Activated CD4-positive, alpha-beta T cell treated with anti-CD3 and anti-CD28 coated beads for 48 hours (primary cell): ENCODE data around the gene POT1.
"Not testable (repeated sequence)": the region's sequence is repeated elsewhere in the genome, so short reads cannot be mapped to it uniquely, and the experiment has no call there.

Source experiments
- DNase-seq: peaks from one replicate; pipeline ENCODE4 v3.0.0-alpha.2; 2020

The POT1 gene, protein sequence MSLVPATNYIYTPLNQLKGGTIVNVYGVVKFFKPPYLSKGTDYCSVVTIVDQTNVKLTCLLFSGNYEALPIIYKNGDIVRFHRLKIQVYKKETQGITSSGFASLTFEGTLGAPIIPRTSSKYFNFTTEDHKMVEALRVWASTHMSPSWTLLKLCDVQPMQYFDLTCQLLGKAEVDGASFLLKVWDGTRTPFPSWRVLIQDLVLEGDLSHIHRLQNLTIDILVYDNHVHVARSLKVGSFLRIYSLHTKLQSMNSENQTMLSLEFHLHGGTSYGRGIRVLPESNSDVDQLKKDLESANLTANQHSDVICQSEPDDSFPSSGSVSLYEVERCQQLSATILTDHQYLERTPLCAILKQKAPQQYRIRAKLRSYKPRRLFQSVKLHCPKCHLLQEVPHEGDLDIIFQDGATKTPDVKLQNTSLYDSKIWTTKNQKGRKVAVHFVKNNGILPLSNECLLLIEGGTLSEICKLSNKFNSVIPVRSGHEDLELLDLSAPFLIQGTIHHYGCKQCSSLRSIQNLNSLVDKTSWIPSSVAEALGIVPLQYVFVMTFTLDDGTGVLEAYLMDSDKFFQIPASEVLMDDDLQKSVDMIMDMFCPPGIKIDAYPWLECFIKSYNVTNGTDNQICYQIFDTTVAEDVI

DNA sequence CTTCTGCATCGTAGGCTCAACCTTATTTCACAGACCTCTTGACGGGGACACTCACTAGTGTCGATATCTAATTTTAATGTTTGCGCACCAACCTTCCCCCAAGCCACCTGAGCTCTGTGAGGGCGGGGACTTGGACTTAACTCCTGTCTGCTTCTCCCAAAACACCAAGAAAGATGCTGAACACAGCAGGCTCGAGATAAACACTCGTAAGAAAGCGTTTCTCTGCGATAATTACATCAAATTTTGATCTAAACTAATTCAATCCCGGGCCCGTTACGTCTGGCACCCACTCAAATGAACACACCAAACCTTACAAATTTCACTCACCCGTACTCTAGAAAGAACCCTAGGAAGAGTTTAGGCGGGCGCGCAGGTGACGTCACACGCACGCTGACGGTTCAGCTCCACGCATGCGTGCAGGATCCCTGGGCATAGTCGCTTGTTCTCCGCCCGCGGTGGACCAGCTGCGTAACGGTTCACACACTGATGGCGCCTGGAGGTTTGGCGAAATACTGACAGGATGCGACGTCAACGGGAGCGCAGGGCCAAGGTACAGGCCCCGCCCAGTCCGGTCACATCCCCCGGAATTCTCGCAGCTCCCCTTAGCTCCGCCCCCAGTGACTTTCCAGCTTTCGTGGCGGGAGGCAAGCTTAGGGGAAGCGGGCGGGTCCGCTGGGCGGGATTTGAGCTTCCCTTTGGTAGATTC, at the start of gene POT1:
Gene POT1 (minus strand): TSS at position 359 of the 706 bp plus-strand sequence. CDS start 32,652 bp downstream, outside the sequence.
- peak; percentile 98 for DNase-seq

DNA sequence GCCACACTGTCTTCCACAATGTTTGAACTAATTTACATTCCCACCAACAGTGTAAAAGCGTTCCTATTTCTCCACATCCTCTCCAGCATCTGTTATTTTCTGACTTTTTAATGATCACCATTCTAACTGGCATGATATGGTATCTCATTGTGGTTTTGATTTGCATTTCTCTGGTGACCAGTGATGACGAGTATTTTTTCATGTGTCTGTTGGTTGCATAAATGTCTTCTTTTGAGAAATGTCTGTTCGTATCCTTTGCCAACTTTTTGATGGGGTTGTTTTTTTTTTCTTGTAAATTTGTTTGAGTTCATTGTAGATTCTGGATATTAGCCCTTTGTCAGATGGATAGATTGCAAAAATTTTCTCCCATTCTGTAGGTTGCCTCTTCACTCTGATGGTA, 45.5 kb upstream of the POT1 start:
- DNase-seq, result not testable (repeated sequence)

DNA sequence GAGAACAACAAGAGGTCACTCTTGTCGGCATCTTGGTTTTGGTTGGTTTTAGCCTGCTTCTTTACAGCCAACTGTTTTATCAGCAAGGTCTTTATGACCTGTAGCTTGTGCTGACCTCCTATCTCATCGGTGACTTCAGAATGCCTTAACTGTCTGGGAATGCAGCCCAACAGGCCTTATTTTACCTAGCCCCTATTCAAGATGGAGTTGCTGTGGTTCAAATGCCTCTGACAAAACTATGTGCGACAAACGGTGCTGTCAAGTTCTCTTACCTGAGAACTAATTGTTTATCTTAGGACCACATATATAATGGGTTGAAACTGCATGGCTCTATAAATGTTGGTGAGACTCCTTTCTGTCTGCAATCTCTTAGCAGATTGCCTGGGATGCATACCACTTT, 35.9 kb upstream of the POT1 start:
- no peak for DNase-seq

DNA sequence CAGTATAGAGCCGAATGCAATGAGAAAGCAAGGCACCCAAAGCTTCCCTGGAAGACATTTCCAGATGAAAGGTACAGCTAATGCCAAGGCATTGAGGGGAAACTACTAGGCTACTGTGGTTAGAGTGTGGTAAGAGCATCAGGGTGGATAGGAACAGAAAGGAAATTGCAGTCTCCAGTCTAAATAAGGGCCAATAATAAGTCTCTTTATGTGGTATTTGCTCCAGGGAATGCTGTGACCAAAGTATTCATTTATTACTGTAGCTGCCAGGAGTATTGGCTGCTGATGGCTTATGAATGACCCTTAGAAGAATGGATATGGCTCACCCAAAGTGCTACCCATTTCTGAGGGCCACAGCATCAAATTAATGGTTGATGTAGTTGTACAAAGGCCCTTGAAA, 30.1 kb upstream of the POT1 start:
- DNase-seq, result no peak

DNA sequence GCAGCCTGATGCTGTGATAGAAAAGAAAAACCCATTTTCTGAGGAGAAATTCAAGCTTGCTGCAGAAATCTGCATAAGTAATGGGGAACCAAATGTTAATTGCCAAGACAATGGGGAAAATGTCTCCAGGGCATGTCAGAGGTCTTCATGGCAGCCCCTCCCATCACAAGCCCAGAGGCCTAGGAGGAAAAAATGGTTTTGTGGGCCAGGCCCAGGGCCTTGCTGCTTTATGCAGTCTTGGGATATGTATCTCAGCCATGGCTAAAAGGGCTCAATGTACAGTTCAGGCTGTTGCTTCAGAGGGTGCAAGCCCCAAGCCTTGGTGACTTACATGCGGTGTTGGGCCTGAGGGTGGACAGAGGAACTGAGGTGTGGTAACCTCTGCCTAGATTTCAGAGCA, 28.3 kb upstream of the POT1 start:
- not testable (repeated sequence) for DNase-seq

DNA sequence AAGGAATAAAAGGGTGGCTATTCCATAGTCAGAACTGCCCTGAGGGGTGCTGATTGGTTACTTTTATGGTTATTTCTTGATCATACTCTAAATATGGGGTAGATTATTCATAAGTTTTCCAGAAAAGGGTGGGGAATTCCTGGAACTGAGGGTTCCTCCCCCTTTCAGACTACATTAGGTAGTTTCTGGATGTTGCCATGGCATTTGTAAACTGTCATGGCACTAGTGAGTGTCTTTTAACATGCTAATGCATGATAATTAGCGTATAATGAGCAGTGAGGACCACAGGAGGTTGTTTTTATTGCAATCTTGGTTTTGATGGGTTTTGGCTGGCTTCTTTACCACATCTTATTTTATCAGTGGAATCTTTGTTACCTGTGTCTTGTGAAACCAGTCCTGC, 26.5 kb upstream of the POT1 start:
- no peak for DNase-seq

DNA sequence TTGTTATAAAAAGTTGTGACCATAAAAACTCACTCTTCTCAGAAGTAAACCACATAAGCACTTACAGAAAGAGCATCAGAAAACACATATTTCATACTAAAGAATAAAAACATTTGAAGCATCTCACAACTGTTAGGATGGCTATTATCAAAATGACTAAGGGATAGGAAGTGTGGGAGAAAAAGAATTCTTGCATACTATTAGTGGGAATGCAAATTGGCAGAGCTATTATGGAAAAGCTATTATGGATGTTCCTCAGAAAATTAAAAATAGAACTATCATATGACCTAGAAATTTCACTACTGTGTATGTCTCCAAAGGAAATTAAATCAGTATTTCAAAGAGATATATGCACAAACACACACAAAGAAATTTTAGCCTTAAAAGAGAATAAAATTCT, 25.2 kb upstream of the POT1 start:
- DNase-seq, result no peak

DNA sequence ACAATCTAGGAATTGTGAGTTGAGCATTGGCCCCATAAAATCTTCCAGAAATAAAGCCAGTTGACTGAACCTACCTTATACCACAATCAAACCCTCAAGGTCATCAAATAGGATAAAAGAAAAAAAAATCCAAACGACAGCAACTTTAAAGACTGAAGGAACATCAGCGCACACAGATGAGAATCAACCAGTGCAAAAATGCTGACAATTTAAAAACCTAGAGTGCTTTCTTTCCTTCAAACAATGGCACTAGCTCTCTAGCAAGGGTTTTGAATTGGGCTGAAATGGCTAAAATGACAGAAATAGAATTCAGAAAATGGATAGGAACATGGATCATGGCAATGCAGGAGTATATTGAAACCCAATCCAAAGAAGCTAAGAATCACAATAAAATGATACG, 16.1 kb upstream of the POT1 start:
- no peak for DNase-seq

DNA sequence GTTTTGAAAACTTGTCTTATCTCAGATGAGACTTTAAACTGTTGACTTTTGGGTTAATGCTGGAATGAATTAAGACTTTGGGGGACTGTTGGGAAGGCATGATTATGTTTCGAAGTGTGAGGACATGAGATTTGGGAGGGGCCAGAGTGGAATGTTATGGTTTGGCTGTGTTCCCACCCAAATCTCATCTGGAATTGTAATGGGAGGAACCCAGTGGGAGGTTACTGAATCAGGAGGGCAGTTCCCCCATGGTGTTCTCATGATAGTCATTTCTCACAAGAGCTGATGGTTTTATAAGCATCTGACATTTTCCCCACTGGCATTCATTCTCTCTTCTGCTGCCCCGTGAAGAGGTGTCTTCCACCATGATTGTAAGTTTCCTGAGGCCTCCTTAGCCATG, 13.8 kb upstream of the POT1 start:
- no peak for DNase-seq

DNA sequence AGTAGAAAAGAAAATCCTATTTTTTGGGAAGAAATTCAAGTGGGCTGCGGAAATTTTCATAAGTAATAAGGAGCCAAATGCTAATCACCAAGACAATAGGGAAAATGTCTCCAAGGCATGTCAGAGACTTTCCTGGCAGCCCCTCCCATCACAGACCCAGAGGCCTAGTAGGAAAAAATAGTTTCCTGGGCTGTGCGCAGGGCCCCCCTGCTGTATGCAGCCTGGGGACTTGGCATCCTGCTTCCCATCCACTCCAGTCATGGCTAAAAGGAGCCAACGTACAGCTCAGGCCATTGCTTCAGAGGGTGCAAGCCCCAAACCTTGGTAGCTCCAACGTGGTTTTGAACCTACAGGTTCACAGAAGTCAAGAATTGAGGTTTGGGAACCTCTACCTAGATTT, 12.8 kb upstream of the POT1 start:
- no peak for DNase-seq

DNA sequence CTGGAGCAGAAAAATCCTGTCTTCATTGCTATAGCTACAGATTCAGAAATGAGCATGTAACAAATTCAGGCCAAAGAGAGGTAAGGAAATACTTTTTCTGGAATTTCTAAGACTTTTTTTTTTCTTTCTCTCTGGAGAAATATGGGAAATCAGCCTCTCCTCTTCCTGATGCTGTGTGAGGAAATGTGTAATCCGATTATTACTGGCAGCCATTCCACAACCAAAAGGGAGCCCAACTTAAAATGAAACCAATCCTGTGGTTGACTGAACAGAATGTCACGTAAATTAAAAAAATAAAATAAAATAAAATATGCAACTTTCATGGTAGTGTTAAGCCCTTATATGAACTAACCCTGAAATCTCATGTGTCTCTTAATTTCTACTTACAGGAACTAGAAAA, 10.7 kb upstream of the POT1 start:
- no peak for DNase-seq

DNA sequence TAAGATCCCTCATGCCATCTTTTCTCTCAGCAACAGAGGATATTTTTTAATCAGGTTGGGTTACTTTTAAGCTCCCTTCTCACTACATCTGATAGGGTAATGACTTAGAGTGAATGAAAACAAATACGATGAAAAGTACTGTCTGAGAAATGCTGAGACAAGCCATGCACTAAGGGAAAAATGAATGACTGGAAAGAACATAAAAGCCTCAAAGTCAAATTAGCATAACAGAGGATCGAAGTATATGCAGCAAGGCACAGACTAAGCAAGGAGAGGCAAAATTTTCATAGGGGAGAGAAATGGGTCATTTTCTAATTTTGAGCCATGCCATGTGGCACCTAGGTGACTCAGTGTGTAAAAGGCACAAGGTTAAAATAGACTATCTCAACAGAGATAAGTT, 8.5 kb upstream of the POT1 start:
- no peak for DNase-seq

DNA sequence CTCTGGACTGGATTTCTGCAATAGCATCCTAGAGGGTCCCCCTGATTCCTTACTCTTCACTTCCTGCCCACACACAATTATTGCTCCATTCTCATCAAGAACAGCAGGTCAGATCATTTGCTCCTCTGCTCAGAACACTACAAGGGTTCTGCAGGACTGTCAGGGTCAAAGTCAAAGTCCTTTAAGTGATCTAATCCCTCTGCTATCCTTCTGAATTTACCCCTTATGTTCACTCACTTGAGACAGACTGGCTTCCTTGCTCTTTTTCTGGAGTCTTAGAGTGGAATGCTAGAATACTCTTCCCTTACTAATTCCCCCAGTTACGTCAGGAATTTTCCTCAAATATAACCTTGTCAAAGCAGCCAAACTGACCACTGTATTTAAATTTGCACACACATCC, 7.5 kb upstream of the POT1 start:
- DNase-seq, result no peak

DNA sequence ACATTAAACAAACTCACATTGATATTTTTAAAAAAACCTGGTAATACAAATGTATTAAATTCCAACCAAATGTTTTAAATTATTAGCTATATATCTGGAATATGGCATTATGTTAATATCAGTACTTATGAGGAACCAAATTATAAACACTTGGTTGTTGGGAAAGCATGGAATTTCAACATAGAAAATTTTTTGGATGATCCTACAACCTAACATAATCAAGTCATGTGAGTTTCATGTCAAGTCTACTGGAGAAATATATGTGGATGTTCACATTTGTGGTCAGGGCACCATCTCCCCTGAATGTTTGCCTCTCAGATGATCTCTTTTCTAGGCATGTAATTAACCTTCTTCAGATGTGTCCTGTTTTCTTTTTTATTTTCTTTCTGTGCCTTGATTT, 5.2 kb upstream of the POT1 start:
- DNase-seq, result no peak

DNA sequence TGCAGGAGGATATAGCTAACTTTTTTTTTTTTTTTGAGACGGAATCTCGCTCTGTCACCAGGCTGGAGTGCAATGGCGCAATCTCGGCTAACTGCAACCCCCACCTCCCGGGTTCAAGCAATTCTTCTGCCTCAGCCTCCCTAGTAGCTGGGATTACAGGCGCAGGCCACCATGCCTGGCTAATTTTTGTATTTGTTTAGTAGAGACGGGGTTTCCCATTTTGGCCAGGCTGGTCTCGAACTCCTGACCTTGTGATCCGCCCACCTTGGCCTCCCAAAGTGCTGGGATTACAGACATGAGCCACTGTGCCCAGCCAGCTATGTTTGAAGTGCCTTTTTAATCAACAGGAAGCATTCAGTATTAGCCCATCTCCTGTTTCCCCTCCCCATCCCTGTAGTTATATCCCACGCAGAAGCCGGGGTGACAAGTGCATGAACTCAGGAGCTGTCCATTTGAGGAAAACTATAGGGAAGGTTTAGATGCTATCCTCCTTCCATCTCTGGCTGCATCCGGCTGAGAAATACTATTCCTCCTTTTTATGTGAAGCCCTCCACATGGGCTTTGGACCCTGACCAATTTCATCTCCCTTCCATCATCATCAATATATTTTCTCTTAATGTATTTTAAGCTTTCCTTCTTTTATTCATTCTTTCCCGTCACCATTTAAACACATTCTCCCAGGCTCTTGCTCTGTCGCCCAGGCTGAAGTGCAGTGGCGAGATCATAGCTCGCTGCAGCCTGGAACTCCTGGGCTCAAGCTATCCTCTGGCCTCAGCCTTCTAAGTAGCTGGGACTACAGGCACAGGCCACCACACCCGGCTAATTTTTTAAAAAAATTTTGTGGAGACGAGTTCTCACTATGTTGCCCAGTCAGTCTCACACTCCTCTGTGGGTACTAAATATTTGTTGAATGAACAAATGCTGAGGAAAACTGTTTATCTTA, 1.3 kb upstream of the POT1 start:
- DNase-seq, result no peak

DNA sequence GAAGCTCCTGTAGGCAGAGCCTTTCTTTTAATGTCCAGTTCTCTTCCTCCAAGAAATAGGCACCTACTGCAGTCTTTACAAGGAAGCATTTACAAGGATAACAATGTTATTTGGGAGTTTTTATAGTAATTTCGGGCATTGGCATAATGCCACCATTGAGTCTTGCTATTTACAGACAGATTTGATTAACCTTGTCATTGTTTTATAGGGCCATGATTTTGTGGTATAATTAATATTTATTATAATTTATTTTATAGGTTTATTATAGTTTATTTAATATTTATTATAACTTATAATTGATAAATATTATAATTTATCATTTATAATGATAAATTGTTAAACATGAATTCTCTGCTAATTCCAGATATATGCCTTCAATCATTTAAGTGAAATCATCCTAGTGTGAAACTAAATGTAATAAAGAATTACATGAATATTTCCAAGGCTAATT, 573 bp upstream of the POT1 start:
- no peak for DNase-seq

DNA sequence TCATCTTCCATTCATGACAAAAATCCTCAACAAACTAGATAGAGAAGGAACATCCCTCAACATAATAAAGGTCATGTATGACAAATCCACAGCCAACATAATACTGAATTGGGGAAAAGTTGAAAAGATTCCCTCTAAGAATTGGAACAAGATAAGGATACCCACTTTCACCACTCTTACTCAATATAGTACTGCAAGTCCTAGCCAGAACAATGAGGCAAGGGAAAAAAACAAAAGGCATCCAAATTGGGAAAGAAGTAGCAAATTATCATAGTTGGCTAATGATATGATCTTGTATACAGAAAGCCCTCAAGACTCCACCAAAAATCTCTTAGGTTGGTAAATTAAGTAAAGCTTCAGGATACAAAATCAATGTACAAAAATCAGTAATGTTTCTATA, 4.7 kb downstream of the POT1 start:
- DNase-seq, result no peak

DNA sequence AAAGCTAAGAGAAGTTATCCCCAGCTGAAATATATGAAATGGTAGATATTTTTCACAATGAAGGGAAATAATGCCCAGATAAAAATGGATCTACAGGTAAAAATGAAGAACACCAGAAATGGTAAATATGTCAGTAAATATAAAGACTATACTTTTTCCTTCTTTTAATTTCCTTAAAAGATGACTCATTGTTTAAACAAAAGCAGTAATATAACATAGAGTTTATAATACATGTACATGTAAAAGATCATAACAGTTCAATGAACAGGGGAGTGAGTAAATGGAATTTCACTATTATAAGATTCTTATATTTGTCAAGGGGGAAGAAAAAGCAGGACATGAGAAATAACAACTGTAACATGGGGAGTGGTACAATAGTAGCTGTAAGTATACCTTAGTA, 7.4 kb downstream of the POT1 start:
- DNase-seq, result no peak

DNA sequence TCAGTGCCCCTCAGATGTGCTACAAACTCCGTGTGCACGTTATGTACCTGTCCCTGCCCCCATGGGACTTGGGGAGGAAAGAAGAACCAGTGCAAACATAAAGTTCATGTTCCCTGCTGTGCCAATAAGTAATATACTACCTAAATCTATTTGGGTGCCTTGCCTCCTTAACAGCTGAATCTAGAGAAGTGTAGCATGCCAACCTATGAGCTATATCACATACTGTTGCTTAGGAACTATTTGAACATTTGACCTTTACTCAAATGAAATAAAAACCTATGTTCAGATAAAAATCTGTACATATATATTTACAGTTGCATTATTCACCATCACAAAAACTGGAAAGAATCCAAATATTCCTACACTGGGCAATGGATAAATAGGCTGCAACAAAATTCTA, 9.8 kb downstream of the POT1 start:
- DNase-seq, result no peak

DNA sequence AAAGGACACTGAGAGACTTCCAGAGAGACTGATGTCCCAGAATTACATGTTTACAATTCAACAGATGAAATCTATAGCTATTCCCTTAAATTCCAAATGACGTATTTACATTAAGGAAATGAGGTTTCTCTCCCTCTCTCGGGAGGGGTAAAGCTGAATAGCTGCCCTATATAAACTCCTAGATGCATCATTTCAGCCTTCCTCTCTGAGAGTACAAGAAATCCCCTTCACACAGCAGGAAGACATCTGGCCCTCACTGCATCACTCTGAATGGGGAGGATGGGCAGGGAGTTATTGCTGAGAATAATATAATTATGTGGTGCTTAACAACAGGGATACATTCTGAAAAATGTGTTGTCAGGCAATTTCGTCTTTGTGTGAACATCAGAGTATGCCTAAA, 11.0 kb downstream of the POT1 start:
- DNase-seq, result no peak

DNA sequence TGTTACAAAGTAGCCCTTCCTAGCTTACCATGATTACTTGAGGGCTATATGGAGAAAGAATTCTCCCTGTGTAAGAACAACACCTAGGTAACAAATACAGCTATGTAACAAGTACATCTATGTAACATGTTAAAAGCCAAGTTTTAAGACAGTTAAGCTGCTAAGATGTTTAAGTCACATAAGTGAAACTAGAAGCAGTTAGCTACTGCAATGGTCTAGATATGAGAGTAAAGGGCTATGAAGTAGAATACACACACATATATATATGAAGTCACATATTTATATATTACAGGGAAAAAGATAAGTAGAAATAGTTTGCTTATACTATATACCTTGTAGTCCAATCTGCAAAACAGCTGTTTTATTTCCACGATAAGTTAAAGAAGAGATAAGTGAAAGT, 14.4 kb downstream of the POT1 start:
- no peak for DNase-seq

DNA sequence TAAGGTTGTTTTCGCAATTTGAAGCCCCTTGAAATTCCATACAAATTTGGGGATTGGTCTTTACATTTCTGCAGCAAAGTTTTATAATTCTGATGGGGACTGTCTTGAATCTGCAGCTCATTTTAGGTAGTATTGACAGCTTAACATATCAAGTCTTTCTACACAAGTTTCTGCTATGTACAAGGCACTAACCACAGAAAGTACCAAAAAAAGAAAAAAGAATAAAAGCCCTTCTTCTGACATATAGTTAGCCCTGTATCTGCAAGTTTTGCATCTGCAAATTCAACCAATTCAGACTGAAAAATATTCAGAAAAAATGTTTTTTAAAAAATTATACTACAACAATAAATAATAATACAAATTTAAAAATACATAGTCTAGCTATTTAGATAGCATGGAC, 15.3 kb downstream of the POT1 start:
- DNase-seq, result no peak

DNA sequence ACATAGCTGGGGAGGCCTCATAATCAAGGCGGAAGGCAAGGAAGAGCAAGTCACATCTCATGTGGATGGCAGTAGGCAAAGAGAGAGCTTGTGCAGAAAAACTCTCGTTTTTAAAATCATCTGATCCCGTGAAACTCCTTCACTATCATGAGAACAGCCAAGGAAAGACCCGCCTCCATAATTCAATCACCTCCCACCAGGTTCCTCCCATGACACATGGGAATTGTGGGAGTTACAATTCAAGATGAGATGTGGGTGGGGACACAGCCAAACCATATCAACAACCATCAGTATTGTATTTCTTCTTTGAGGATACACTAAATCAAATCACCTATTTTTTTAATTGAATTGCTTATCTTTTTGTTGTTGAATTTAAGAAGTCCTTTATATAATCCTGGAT, 16.7 kb downstream of the POT1 start:
- no peak for DNase-seq
